Mammary epithelial cell (primary cell): ENCODE data around the gene PCDHGA7.
"Not testable (repeated sequence)": the region's sequence is repeated elsewhere in the genome, so short reads cannot be mapped to it uniquely, and the experiment has no call there.

Experiments
- EZH2 ChIP-seq: IDR thresholded peaks from 2 replicates; pipeline ENCODE4 v1.6.1; 2012; ENCODE audit warnings: low read length, inconsistent platforms, borderline replicate concordance
- TF ChIP-seq, protein P1 (sequence below), 2 donors: IDR thresholded peaks in 1 of 2; conservative IDR thresholded peaks in 1 of 2; 2 replicates each; pipeline ENCODE4 v1.5.1; 2011 to 2012; ENCODE audit warnings: inconsistent platforms in 2 of 2, low read length in 2 of 2, mild to moderate bottlenecking in 2 of 2, control low read depth in 1 of 2, low read depth in 1 of 2; ENCODE audit not compliant: insufficient read depth in 1 of 2; ENCODE audit errors: extremely low read depth in 1 of 2

DNA sequence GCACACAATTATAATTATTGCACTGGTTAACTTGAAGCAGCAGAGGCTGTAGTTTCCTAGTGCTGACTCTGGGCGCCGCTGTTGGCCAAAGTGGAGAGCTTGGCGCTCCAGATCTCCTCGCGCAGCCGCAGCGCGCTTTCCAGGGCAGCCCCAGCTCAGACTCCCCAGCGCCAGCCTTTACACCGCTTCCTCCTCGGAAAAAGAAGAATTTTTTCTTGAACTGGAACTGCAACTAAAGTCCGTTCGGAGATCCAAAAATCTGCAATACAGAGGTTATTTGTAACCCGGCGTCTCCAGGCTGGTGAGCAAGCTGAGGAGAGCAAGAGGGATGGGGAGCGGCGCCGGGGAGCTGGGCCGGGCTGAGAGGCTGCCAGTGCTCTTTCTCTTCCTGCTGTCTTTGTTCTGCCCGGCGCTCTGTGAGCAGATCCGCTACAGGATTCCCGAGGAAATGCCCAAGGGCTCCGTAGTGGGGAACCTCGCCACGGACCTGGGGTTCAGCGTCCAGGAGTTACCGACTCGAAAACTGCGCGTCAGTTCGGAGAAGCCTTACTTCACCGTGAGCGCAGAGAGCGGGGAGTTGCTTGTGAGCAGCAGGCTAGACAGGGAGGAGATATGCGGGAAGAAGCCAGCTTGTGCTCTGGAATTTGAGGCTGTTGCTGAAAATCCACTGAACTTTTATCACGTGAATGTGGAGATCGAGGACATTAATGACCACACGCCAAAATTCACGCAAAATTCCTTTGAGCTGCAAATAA, 5.2 kb downstream of the PCDHGA7 start, which contains the start of gene PCDHGB4:
- TF ChIP-seq, protein P1, sequence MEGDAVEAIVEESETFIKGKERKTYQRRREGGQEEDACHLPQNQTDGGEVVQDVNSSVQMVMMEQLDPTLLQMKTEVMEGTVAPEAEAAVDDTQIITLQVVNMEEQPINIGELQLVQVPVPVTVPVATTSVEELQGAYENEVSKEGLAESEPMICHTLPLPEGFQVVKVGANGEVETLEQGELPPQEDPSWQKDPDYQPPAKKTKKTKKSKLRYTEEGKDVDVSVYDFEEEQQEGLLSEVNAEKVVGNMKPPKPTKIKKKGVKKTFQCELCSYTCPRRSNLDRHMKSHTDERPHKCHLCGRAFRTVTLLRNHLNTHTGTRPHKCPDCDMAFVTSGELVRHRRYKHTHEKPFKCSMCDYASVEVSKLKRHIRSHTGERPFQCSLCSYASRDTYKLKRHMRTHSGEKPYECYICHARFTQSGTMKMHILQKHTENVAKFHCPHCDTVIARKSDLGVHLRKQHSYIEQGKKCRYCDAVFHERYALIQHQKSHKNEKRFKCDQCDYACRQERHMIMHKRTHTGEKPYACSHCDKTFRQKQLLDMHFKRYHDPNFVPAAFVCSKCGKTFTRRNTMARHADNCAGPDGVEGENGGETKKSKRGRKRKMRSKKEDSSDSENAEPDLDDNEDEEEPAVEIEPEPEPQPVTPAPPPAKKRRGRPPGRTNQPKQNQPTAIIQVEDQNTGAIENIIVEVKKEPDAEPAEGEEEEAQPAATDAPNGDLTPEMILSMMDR (conservative IDR thresholded peaks at IDR 0.05 in 1 of 2, IDR thresholded peaks at IDR 0.05 in 1 of 2; ENCODE audit: extremely low read depth in 1 of 2, insufficient read depth in 1 of 2, low read depth in 1 of 2, low read length in 2 of 2), result peak; percentile 35 to 49
- not testable (repeated sequence) for TF ChIP-seq EZH2
